GF-D8 (cell line): ENCODE results near the gene UBTD1.

ENCODE experiments used
- DNase-seq: peaks from one replicate; lab custom pipeline; 2025; lab: John Stamatoyannopoulos, UW

Gene UBTD1

DNA sequence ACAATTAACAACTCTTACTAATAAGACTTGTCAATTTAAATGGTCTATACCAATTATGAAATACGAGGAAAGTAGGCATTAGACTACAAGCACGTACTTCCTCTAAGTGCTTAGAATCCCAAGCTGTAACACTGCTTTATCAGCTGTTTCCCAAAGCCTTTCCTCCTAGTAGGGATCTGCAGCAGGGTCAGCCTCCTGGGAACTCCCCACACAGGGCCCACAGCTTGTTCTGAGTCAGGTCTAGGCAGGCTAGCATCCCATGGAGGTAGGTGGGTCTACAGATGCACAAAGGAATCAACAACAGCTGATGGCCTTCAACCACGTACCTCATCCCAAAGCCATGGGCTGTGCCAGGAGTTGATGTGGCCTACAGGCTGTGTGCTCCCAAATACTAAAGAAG lies 15.2 kb upstream of the UBTD1 start:
- DNase-seq, result no peak

DNA sequence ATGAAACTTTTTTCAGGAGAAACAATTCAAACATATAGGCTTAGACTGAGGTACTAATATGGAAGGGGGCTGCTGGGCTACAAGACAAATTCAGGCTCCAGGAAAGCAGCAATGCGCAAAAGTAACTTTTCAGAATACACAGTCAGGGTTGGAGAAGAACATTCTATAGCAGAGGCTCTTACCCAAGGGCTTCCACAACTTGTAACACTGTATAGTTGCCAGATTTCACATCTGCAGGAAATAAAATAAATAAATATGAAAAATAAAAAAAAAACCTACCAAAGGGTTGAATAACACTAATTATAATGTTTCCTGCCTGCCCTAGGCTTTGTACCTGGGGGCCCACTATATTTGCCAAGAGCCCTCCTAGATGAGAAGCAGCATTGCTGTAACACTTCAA lies 14.8 kb upstream of the UBTD1 start:
- DNase-seq, result no peak

DNA sequence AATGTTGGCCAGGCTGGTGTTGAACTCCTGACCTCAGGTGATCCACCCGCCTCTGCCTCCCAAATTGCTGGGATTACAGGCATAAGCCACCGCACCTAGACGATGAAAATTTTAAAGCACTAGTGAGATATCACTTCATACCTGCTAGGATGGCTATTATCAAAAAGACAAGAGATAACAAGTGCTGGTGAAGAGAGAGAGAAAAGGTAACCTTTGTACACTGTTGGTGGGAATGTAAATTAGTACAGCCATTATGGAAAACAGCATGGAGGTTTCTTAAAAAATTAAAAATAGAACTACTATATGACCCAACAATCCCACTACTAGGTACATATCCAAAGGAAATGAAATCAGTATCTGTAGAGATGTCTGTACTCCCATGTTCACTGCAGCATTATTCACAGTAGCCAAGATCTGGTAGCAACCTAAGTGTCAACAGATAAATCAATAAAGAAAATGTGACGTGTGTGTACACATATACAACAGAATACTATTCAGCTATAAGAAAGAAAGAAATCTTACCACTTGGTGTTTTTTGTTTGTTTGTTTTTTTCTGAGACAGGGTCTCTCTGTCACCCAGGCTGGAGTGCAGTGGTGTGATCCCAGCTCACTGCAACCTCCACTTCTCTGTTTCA lies 13.0 kb upstream of the UBTD1 start:
- DNase-seq, result no peak

DNA sequence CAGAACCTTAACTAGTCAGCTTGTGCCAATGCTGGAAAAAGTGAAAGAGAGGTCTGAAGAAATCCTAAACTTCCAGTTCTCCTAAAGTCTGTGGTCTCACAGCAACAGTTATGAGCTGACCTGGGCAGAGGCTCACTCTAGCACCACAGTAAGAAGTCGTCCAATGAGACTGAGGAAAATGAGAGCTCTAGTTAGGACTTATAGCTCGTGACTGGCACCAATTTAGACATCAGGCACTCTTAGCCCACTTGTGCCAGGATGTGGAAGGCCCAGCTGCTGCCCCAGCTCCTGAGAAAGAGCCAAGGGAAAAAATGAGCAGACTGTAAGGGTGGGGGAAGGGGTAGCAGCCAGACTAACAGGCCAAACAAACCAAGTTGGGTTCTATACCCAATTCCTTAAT lies 8.1 kb upstream of the UBTD1 start:
- DNase-seq, result no peak

DNA sequence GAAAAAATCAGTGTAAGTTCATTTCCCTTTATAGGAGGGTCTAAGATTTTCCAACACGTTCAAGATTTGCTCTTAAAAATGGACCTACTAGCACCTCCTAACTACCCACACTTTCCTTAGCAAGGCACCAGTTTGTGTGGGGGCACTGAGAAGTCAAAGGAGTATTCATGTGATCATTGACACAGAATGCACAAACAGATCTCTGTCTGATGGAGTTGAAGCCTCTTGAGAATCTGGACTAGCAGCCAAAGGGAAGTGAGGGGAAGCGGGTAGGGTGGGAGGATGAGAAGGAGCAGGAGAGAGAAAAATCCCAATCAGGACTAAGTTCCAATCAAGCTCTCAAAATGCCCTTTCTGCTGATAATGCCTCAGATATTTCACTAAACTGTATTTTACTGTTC lies 4.6 kb upstream of the UBTD1 start:
- no peak for DNase-seq

DNA sequence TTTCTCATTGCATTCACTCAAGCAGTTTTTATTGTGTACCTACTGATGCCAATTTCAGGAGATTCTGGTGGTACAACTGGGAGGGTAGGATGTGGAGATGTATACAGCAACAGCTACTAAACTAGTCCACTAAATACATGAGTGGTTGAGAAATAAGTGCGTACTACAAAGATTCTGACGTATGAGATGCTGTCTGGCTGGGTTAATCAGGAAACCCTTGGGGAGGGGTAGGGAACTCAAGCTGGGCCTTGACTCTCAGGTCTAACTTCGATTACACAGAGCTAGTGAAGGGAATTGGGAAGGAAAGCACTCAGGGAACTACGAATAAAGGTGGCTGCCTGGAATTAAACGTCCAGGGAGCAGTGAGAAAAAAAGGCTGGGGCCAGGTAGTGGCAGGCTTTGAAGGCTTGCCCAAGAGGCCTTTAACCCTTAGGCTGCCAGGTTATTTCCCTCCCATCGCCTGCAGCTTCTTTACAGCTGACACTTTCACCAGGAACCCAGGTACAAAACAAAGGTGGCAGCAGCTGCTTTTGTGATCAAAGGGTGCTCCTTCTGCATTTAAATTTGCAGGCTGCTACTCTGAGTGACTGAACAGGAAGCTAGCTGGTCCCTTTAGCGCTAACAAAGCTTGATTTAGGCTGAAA lies 3.7 kb upstream of the UBTD1 start:
- no peak for DNase-seq

DNA sequence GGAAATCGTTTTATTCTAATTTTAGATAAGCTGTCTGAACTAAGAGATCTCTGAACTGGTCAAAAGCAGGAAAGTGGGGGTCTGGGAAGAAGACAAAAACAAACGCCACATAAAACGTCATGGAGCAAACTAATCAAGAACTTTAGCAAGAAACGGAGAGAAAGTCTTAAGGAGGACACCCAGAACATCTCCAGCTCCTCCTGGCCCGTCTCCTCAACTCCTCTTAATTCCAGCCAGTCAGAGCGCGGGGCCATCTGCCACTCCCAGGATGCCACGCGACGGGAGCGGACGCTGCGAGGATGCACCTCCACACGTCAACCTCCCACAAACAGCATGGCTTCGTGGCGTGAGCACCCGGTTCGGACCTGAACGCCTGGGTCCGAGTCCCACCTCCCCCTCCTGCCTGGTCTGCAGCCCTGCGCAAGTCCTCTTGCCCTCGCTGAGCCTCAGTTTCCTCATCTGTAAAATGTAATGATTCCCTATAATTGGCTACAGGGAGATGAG lies 1.1 kb upstream of the UBTD1 start:
- DNase-seq, result peak; percentile 56

DNA sequence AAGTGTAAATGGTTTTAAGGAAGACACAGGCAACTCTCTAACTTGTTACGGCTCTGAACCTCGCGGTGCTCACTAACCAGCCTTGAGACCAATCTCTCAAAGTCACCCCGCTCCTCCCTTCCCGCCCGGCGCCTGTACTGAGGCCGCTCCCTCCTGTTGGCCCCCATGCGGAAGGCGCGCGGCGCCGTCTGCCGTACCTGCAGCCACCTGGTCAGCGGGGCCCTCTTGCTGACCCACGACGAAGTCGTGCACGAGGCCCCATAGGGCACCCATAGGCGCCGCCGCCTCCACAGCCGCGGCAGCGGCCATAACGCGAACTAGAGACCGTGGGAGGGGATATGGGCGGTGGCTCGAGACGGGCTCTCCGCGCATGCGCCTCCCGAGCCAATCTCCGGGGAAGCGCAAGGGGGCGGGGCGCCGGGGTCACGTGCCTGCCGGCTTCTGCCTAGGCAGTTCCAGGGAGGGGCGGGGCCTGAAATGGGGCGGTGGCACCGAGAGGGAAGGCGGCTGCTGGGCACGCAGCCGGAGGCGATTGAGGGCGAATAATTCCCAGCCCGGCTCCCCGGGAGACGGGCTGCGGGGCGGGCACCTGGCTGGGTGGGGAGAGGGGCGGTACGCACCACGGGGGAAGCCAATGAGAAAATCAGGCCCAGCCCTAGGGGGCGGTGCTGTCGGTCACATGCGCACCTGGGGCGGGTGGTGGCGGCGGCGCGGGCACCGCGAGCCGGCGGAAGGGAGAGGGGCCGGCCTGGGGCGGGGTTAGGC lies 466 bp upstream of the UBTD1 start, which contains the start of gene MMS19:
MMS19 (minus strand) TSS at position 347 of the 765 bp plus-strand sequence; CDS start at position 309, 38 bp downstream.
- DNase-seq, result peak; percentile 86

DNA sequence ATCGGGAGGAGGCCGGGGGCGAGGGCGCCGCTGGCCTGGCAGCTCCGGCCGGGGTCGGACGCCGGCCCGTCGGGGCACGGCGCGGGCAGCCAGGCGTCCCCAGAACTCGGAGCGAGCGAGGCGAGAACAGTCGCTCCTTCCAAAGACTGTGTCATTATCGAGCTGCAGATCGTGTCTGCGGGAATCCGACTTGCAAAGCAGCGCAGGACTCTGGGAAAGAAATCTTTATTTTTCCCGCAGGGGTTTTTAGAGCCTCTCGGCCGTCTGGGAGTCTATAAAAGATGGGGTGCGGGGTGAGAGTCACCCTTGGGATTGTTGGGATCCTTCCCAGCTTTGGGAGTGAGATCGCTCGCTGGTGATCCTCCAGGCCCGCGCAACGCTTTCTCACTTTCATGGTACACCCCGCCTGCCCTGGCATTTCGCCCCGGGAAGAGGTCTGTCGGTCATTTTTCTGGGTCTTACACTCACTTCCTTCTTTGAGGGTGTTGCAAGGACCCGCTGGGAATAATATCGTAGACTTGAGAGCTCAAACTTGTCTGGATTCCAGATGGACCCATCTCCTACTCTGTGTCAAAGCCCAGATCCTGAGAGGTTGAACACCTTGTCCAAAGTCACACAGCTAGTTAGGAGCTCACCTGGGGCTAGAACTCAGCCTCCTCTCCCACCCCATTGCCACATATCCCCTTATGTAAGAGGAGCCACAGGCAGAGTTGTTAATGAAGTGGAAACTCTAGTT lies 1.0 kb downstream of the UBTD1 start:
- DNase-seq, result peak; percentile 69

DNA sequence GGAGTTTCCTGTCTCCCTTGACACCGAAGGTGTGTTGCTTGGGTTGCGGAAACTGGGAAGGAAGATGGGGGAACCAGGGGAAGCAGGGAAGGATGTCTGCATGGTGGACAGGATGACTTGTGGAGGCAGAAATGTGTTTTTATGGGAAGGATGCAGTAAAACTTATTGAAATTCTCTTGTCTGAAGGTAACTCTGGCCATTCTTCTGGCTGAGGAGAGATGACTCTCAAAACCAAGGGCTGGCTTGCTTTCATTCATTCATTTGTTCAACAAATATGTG lies 1.5 kb downstream of the UBTD1 start:
- DNase-seq, result no peak

DNA sequence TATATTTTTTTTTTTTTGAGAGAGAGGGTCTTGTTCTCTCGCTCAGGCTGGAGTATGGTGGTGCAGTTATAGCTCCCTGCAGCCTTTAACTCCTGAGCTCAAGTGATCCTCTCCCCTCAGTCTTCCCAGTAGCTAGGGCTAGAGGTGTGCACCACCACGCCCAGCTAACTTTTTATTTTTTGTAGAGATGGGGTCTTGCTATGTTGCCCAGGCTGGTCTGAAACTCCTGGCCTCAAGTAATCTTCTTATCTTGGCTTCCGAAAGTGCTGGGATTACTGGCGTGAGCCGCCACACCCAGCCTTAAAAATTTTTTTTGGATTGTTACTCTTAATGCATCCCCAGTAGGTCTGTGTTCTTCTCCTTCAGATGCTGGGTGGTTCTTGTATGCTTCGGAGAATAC lies 4.2 kb downstream of the UBTD1 start:
- DNase-seq, result no peak

DNA sequence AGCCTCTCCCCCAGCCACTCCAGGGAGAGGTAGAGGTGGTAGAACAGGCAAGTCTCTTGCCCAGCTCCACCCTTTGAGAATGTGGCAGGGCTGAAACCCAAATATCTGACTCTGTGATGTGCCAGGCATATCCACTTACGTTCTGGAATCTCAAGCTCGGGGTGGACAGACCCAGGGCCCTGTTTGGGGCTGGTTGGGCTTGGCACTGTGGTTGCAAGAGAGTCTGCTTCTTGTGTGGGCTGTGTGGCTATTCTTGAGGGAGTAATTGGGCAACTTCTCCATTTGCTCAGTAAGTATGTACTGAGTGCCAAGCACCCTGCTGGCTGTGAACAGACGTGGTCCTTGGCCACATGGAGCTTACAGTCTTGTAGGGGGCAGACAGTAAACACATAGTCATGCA lies 4.7 kb downstream of the UBTD1 start:
- peak; percentile 10 for DNase-seq

DNA sequence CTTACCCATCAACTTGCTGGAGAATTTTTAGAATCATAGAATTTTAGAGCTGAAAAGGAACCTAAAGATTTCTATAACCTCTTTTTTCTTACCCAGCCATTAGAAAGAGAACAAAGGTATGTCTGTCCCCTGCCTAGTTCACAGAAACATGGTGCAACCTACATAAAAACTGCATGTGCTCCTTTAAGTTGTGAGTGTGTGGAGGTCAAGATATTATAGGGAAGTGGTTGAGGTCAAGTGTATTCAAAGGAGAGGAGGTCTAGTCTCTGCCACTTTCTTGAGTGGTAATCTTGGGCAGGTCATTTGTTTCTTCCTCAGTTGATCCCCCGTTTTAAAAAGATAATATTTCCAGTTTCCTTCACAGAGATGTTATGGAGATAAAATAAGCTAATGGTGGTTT lies 6.4 kb downstream of the UBTD1 start:
- DNase-seq, result peak; percentile 26

DNA sequence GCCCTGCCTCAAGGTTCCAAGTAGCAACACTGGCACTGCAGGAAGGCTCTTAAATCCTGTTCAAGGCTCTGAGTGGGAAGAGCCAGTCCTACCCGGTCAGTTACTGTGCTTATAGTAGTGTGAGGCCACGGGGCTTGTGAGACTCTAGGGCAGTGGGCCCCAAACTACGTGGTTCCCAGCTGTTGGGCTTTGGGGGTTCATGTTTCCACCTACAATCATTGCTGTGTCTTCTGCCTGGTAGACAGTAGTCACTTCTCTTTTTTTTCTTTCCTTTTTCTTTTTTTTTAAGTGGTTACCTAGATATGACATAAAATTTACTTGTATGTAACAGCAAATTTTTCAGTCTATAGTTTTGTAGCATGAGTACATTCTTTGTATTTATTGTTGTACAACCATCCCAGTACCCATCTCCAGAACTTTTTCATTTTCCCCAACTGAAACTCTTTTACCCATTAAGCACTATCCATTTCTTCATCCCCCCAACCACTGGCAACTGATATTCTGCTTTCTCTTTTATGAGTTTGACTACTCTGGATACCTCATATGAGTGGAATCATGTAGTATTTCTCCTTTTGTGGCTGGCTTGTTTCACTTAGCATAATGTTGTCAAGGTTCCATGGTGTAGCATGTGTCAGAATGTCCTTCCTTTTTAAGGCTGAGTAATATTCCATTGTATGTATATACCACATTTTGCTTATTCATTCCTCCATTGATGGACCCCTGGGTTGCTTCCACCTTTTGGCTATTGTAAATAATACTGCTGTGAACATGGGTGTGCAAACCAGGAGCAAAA lies 7.7 kb downstream of the UBTD1 start:
- DNase-seq, result no peak

DNA sequence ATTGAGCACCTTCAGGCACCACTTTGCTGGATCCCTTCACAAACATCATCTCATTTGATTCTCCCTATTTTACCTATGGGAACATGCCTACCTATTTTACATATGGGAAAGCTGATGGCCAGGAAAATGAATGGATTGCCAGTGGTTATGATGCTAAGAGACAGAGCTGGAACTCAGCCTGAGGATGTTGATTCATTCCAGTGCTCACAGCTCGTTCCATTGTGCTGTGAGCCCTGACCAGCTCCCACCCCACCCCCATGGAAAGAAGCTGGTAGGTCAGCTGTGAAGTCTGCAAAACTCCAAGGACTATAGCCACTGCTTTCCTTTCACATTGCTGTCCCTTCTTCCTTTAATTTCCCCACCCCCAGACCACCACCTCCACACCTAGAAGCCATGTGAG lies 9.6 kb downstream of the UBTD1 start:
- no peak for DNase-seq

DNA sequence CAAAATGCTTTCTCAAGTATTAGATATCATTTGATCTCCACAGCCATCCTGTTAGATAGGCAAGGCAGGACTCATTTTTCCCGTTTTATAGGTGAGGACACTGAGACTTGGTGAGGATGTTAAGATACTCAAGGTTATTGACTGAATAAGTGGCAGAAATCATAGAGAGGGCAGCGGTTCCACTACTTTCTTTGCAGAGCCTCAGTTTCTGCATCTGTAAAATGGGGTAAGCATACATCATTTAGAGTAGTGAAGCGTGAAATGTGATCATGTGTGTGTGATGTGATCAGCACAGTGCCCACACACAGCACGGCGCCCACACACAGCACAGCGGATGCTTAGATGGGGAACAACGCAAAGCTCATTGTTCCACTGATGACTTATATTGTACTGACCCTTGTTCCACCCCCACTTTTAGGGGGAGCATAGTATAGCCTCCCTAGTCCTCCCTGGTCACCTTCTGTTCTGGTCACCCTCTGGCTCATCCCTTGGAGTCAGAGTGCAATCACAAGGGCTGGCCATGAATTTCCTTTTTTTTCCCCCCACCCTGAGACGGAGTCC lies 10.5 kb downstream of the UBTD1 start:
- DNase-seq, result no peak

DNA sequence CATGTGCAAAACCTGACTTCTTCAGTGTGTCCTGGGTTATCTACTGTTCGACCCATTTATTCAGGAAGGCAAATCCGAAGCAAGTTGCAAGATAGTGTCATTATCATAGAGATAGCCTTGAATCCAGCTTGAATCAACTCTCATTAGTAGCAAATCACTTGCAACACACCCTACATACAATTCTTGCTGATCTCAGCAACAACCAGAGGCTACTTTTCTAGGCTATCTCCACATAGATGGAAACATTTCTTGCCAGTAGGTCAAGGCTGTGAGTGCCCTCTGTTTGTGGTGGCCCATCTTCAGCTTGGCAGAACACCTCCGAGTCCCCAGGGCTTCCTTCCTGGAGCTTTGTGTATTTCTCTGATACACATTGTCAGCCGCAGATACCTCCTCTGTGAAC lies 12.0 kb downstream of the UBTD1 start:
- no peak for DNase-seq

DNA sequence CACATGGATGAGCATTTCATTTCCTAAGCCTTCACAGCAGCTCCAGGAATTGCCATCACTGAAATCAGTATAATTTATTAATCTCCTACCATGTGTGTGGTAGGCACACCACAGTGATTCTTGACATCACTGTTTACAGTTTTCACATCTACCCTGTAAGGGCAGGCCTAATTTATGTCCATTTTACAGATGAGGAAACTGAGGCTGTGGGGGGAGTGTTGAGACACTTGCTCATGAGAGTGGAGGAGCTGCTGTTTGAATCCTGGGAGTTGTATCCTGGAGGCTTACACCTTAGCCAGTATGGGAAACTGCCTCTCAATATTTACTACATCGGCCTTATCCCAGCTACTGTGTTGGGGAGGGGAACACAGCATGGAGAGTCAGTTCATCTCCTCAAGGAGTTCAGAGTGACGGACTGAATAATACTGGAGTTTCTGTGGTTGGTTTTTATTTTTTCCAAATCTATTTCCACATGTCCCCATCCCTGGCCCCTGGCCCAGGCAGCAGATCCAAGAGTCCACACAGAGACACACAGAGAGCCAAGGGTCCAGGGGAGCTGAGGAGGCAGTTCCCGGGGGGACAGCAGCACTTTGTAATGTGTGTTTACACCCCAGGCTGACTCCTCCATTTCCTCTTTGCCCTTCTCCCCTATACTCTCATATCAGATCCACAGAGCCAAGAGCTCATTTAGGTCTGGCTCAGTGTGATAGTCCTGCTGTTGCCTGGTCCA lies 13.2 kb downstream of the UBTD1 start:
- no peak for DNase-seq

DNA sequence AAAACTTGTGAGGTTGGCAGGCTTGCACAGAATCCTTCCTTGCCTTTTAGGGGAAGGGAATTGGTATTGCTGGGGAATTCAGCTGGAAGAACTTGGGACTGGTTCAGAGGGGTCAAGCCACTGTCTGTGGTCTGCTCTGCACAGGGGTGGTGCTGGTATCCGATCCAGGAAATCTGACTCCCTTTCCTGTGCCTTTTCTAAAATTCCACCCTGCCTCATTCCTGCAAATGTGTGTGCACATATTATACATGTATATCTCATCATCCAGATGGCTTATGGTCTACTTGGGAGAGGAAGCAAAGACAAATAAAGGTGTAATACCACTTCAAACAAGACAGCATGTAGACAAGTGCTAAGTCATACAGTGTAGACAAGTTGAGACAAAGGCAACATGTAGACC lies 14.3 kb downstream of the UBTD1 start:
- no peak for DNase-seq

DNA sequence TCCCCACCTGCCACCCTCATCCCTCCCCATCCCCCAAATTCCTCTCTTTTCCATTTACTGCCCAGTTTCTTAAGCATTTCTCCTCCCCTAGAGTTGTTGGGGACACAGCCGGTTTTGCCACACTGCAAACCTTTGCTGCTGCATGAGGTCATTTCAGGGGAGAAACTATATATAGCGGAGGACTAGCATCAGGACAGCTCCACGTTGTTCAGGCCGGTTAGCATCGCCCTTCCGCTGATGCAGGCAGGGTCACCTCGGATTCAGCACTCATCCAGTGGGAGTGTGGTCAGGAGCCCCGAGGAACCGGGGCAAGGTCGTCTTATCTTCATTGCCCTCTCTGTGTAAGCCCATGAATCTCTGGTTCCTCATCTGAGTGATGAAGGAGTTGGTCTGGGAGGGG lies 15.6 kb downstream of the UBTD1 start:
- no peak for DNase-seq
